Left renal cortex interstitium (tissue), 4 donors: ENCODE results near the gene TERF2IP. TPM values are rescaled to one million over a fixed set of nuclear protein-coding genes. Genes with fewer than 3 reads are reported as not detected.

Experiments
- polyA plus RNA-seq, 4 donors: library from polyadenylated mRNA; unstranded; fragments of 120-200 nt; gene quantifications; one replicate each; pipeline ENCODE4 v1.2.1, GENCODE V29; 2013; ENCODE audit not compliant: insufficient read length in 4 of 4

Gene TERF2IP
- polyA plus RNA-seq, 4 donors = 79.9 to 89.7 (median 83.1) TPM

Other genes with a start within 250 kb of the TERF2IP start
- 100 to 1,000 TPM; 156 to 189 (median 173) TPM for gene CFDP1, start 214.3 kb upstream of the TERF2IP start, polyA plus RNA-seq
- 10 to 100 TPM; 34.4 to 50.7 (median 37.9) TPM for gene TMEM170A, start 183.1 kb upstream of the TERF2IP start, polyA plus RNA-seq
- gene CHST6, start 152.3 kb upstream of the TERF2IP start, polyA plus RNA-seq = 1 to 10 TPM in 2 of 4 donors, under 1 TPM in 2; 0.88 to 1.4 (median 1.1) TPM
- gene CHST5, start 111.7 kb upstream of the TERF2IP start, polyA plus RNA-seq = 1 to 10 TPM in 1 of 4 donors, under 1 TPM in 3; 0.32 to 1.4 (median 0.41) TPM
- gene TMEM231, start 91.5 kb upstream of the TERF2IP start, polyA plus RNA-seq = 10 to 100 TPM; 20.5 to 24.1 (median 22.3) TPM
- gene GABARAPL2, start 81.4 kb upstream of the TERF2IP start, polyA plus RNA-seq = 100 to 1,000 TPM; 159 to 200 (median 176) TPM
- 10 to 100 TPM; 42.7 to 60.1 (median 56.5) TPM for gene ADAT1, start 24.5 kb upstream of the TERF2IP start, polyA plus RNA-seq
- gene KARS1, start 108 bp upstream of the TERF2IP start, polyA plus RNA-seq = 100 to 1,000 TPM; 126 to 151 (median 135) TPM
- under 1 TPM in 1 of 4 donors, not detected in 3; 0.46 TPM for gene CPHXL2, start 29.2 kb downstream of the TERF2IP start, polyA plus RNA-seq
- under 1 TPM in 2 of 4 donors, not detected in 2; 0.18 to 0.25 TPM for gene DUXB, start 53.7 kb downstream of the TERF2IP start, polyA plus RNA-seq
- gene CPHXL, start 78.7 kb downstream of the TERF2IP start, polyA plus RNA-seq = not detected